Type B pancreatic cell (in vitro differentiated cells): ENCODE measurements around the gene GXYLT2. TPM values are rescaled to one million over a fixed set of nuclear protein-coding genes. Genes with fewer than 3 reads are reported as not detected.

Experiments
- DNase-seq: peaks from one replicate; pipeline ENCODE4 v3.0.0; 2021; ENCODE audit warnings: mixed read lengths; ENCODE audit not compliant: unreplicated experiment; ENCODE audit errors: extremely low spot score
- H3K27ac Mint-ChIP-seq: 2 replicates; pipeline ENCODE4 v1.8.0; 2021; ENCODE audit warnings: mild to moderate bottlenecking, mixed read lengths
- H3K27me3 Mint-ChIP-seq: 2 replicates; pipeline ENCODE4 v1.8.0; 2021; ENCODE audit warnings: mixed read lengths
- H3K36me3 Mint-ChIP-seq: 2 replicates; pipeline ENCODE4 v1.8.0; 2021; ENCODE audit warnings: mixed read lengths
- H3K4me1 Mint-ChIP-seq: one replicate; pipeline ENCODE4 v1.8.0; 2021; ENCODE audit warnings: mixed read lengths; ENCODE audit not compliant: unreplicated experiment
- H3K4me3 Mint-ChIP-seq: 2 replicates; pipeline ENCODE4 v1.8.0; 2021; ENCODE audit warnings: mild to moderate bottlenecking, mixed read lengths
- H3K9me3 Mint-ChIP-seq: 2 replicates; pipeline ENCODE4 v1.8.0; 2021; ENCODE audit warnings: mixed read lengths
- CTCF ChIP-seq: fragments of 200-600 bp; sonication (generic); conservative IDR thresholded peaks from 2 replicates; pipeline ENCODE4 v1.5.0; 2021; ENCODE audit warnings: antibody characterized with exemption, mild to moderate bottlenecking
- total RNA-seq: library from RNA; stranded (reverse); gene quantifications from 2 replicates; pipeline ENCODE4 v1.2.1, GENCODE V29; 2021; ENCODE audit warnings: low replicate concordance

Gene GXYLT2
- total RNA-seq, 1 donor from 2014 or later, result 25.8 TPM

- H3K27me3 Mint-ChIP-seq, result no peaks in the 10 kb centered on the region
- H3K27ac Mint-ChIP-seq, result no peak overlapping the region
- DNase-seq, result no peak
- no peak for TF ChIP-seq CTCF
- peaks cover 40% of the 10 kb centered on the region for H3K4me1 Mint-ChIP-seq
- H3K9me3 Mint-ChIP-seq, result no peaks in the 10 kb centered on the region
- peaks cover 3% of the 10 kb centered on the region for H3K36me3 Mint-ChIP-seq
- H3K4me3 Mint-ChIP-seq, result no peak overlapping the region
These were observed 15.2 kb downstream of the GXYLT2 start for GRCh38 chr3:72903004-72903403.

GRCh38 chr3:72904163-72904562 is 16.3 kb downstream of the GXYLT2 start:
- no peaks in the 10 kb centered on the region for H3K9me3 Mint-ChIP-seq
- H3K36me3 Mint-ChIP-seq, result peaks cover 3% of the 10 kb centered on the region
- TF ChIP-seq CTCF, result no peak
- no peak for DNase-seq
- H3K4me1 Mint-ChIP-seq, result peaks cover 37% of the 10 kb centered on the region
- H3K4me3 Mint-ChIP-seq, result no peak overlapping the region
- no peaks in the 10 kb centered on the region for H3K27me3 Mint-ChIP-seq
- no peak overlapping the region for H3K27ac Mint-ChIP-seq

- Mint-ChIP-seq H3K9me3 (no peaks in the 10 kb centered on the region), H3K27ac (no peak overlapping the region), H3K4me3 (no peak overlapping the region), H3K27me3 (no peaks in the 10 kb centered on the region), H3K4me1 (peaks cover 28% of the 10 kb centered on the region), H3K36me3 (peaks cover 9% of the 10 kb centered on the region)
- DNase-seq, result no peak
- no peak for TF ChIP-seq CTCF
These were observed 18.3 kb downstream of the GXYLT2 start for GRCh38 chr3:72906154-72906553.

GRCh38 chr3:72907131-72907711 is 19.4 kb downstream of the GXYLT2 start:
- no peak for DNase-seq
- TF ChIP-seq CTCF, result no peak
- no peaks in the 10 kb centered on the region for H3K27me3 Mint-ChIP-seq
- H3K4me3 Mint-ChIP-seq, result peak overlapping the region; percentile 40
- H3K4me1 Mint-ChIP-seq, result peaks cover 28% of the 10 kb centered on the region
- peaks cover 6% of the 10 kb centered on the region for H3K36me3 Mint-ChIP-seq
- H3K9me3 Mint-ChIP-seq, result no peaks in the 10 kb centered on the region
- no peak overlapping the region for H3K27ac Mint-ChIP-seq

- Mint-ChIP-seq H3K27ac (no peak overlapping the region), H3K4me1 (peaks cover 28% of the 10 kb centered on the region), H3K4me3 (peak overlapping the region; percentile 40), H3K9me3 (no peaks in the 10 kb centered on the region), H3K27me3 (no peaks in the 10 kb centered on the region), H3K36me3 (peaks cover 6% of the 10 kb centered on the region)
- no peak for DNase-seq
- TF ChIP-seq CTCF, result no peak
These were observed 20.1 kb downstream of the GXYLT2 start for GRCh38 chr3:72907731-72908620.
